ENCODE measurements around the gene TRAP1.

TRAP1 gene

DNA sequence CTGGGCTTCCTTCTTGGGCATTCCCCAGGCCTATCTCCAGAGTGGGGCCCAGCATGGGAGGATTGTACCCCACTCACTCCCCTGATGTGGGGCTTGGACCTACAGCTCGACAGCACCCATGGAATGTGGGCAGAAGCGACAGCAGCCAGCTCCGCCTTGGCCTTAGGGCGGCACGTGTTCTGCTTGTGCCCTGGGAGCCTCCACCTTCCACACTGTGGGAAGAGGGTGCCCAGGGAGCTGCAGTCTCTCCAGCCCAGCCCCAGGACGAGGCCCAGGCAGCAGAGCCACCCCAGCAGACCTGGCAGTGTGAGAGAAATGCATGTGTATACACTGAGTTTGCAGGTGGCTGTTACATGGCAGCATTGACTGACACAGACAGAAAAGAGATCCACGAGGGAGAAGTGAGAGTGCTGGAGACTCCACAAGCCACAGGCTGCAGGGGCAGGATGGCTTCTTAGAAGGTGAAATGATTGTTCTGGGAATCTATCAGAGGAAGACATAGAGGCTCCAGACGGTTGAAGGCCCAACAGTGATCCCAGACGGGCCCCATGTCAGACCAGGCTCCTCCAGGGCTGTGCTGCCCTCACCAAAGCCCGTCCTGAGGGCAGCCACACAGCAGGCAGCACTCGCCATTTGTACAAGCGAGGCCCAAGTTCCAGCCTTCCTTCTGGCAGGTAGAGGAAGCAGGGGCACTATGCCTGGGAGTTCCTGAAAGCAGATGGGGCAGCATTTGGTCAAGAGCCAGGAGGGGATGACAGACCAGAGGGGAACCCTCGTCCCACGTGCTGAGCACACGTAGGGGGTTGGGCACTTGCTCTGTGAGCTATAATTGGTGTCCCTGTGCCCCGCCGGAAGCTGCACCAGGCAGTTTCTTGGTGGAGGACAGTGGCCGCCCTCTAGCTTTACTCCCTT, 65.6 kb downstream of the TRAP1 start:
- no peak for DNase-seq (ENCODE audit: low read depth in 2 of 2)

DNA sequence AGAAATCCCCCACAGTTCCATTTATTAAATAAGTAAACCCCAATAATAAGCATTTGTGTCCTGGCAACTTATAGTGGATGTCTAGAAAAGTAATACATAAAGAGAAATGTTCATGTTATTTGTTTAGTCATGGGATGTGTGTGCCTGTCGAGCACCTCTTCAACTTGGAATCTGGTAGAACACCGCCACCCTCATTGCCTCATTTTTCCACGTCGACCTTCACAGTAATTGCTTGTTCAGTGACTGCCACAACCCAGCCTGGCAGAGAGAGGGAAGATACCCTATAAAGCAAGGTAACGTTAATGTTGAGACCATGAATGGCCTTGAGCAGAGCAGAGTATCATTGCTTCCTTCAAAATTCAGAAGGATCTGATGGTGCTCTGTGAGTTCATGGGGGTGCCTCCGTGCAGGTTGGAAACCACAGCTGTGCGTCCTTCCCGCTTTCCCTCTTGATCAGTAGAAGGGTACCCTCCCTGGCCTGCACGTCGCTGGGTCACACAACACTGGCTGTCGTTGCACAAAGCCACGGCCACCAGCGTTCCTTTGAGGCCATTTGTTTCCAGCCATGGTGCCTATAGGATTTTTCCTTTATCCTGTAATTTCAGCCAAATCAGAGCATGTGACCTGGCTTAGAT, 66.6 kb downstream of the TRAP1 start:
- no peak for DNase-seq (ENCODE audit: low read depth in 2 of 2)

DNA sequence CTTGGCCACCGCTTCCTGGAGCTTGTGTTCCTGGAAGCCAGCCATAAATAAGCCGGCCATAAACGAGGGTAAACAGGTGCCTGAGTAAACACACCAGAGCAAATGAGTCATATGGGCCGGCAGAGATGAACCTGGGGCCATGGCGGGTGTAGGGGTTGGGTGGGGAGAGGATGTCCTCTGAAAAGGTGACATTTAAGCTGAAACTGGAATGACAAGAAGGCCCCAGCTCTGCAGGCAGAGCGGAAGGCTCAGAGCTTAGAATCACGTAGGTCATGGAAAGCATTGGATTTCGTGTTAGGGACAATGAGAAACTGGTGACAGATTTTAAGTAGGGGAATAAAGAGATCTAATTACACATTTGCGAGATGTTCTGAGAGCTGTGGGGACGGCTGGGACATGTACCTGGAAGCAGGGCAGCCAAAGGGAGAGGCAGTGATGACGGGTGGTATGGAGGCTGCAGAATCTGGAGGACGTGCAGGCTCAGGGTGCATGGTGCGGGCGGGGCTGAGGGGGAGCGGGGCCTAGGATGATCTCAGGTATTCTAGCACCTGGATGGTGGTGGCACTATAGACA, 70.9 kb downstream of the TRAP1 start:
- no peak for DNase-seq (ENCODE audit: low read depth in 2 of 2)

DNA sequence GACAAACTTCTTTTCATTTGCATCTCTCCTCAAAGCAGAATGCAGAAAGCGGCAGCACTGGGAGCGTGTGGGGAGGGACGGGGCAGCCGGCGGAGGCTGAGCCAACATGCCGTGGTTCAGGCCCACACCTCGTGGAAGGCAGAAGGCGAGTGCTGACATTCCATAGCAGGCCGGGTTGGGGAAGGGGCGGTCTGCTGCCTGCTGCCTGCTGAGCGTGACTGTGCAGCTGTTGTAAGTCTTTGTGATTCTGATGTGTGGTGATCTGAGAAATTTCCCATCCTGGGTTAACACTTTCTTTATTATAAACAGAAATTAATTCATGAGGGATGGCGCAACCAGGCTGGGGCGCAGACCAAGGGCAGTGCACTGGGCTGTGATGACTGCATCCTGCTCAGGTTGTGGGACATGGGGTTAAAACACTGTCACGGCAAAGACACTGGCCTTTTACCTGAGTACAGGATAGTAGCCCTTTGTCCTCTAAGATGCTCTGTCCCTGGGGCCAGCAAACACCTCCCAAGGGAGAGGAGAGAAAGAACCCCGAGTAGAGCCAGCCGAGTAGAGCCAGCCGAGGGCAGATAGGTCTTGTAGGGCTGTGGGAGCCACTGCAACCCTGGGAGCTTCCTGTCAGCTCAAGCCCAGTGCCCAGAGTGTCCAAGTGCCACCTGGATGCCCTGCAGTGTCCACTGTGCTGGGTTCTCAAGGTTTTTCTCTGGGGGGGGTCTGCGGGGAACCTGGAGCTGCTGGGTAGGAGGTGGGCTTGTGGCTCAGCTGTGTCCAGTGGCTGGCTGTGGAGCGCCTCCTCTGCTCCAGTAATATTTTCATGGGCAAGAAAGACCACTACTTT, 71.6 kb downstream of the TRAP1 start:
- DNase-seq (ENCODE audit: low read depth in 2 of 2) = no peak

DNA sequence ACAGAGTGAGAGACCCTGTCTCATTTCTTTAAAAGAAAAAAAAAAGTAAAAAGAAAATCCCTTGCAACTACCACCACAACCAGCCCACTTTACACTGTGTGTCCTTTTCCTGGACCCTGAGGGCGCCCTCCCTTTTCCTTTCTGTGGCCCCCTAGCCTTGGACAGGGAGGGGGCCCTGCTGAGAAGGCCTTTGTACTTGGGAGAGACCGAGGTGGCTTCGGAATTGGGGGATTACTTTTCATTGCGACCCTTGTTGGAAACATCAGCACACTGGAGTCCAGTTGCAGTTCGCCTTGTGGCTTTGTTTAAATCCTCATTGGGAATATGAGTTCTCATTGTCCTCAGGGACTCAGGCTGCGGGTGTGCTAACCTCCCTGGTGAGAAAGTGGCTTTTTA, 72.2 kb downstream of the TRAP1 start:
- DNase-seq (ENCODE audit: low read depth in 2 of 2) = no peak

DNA sequence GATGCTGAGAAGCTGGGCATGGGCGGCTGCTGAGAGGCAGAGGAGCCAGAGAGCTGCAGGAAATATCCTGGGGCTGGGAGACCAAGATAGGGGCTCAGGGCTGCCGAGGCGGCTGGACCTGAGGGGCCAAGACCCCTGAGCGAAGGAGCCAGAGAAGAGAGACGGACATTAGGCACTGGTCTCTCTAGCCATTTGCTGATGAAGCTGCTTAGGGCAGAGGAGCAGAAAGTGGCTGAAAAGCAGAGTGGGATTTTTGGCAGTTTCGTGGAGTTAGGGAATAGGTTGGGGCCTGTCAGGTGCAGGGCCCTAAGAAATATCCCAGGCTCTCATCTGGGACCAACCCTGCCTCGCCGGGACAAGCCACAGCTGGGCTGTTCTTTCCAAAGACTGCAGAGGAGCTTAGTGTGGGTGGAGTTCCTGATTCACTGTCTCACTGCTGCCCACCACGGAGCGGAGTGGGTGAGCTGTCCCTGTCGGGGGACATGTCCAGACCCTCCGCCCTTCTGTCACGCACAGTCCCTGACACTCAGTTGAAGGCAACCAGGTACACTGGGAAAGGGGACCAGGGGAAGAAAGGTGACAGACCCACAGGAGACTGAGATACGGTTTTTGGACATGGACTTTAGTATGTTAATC, 74.1 kb downstream of the TRAP1 start:
- DNase-seq (ENCODE audit: low read depth in 2 of 2) = no peak

DNA sequence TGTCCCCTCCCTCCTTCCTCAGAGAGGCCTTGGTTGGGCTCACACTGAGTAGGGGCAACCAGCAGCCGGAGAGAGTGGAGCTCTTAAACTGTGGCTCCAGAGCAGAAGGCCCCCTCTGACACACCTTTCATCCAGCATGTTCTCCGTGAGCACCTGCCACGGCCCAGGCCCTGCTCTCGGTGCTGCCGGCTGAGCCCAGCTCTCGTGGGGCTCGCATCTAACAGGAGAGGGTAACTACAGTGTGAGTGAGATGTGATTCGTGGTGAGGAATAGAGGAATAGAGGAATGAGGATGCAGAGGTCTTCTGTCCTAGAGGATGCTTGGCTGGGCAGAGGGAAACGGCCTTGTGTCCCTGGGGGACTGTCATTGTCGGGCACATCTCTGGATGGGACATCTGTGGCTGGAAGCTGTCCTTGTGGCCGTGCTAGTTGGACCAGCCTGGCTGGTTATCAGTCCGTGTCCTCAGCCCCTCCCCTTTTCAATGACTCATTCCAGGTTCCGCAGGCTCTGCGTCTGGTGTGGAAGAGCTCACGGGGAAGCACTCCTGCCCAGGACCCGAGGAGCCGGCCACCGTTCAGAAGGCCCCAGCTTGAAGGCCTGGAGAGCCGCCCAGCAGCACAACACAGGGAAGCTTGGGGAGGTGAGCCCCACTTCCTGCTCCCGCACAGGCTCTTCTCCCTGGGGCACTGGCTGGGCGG, 74.8 kb downstream of the TRAP1 start:
- no peak for DNase-seq (ENCODE audit: low read depth in 2 of 2)

DNA sequence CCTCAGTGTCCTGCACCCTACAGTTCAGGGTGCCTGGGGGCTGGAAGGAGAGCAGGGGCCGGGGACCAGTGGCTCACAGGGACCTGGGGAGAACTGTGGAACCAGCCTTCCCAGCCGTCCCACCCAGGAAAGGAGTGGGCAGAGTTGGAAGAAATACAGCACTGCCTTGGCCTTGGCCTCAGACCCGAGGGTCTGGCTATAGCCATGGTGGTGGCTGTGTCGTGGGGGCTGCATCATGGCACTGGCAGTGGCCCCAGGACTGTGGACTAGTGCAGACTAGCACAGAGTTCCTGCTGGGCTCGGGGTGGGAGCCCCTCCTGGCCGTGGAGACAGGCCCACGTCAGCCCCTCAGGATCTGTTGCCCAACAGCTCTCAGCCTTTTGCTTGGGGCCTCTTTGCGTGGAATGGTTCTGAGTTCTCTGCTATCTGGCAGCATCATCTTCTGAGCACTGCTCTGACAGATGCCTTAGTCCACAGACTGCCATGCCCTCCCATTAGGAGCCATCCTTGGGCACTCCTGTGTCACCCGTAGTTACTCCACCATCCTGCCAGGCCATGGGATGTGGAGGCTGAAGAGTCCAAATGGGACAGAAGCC, 75.4 kb downstream of the TRAP1 start:
- no peak for DNase-seq (ENCODE audit: low read depth in 2 of 2)

DNA sequence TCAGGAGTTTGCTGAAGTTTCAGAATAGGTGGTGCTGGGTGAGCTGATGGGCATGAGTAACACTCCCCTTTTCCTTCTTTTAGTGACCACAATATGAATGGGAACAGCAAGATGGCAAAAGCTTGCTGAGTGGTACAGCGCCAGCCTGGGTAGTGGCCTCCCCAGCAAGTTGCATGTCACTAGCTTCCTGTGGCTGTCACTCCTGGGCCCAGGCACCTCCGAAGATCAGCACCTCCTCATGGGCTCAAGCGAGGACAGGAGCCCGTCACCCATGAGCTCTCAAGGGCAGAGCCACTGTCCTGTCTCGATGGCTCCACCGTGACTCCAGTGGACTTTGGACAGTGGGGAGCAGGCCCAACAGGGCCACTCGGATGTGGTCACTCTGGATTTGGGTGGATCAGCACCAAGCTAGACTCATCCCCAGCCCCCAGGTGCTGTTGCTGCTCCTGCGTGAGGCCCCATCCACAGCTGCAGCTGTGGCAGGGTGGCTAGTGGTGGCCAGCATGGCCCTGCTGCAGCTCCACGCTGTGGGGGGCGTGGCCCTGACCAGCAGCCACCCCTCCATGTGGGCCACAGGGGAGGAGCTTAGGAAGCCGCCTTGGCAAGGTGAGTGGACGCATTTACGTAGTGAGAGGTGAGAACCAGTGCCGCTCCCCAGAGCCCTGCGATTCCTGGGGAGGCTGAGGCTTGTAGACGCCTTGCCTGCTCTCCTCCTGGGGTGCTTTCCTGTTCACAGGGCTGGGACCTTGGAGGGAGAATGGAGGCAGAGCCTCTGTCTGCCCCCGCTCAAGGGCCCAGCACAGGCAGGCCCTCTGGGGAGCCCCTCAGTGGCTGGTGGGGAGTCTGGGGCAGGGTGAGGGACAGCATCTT, 76.5 kb downstream of the TRAP1 start:
- no peak for DNase-seq (ENCODE audit: low read depth in 2 of 2)

DNA sequence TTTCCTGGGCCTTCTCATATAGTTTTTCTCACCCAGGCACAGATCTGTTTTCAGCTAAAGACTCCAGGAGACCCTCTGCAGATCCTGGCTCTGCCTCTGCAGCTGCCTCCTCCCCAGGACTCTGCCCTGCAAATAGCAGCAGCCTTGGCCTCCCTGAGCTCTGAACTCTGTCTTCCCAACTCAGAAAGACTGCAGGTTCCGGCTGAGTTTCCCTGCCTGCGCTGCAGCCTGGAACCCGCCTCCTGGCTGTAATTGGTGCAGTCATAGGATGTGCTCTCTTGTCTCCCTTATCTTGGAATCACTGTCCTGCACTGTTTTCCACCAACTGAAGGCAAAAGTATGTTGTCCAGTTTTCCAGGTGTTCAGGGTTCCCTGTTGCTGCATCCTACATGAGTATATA, 77.1 kb downstream of the TRAP1 start:
- no peak for DNase-seq (ENCODE audit: low read depth in 2 of 2)

DNA sequence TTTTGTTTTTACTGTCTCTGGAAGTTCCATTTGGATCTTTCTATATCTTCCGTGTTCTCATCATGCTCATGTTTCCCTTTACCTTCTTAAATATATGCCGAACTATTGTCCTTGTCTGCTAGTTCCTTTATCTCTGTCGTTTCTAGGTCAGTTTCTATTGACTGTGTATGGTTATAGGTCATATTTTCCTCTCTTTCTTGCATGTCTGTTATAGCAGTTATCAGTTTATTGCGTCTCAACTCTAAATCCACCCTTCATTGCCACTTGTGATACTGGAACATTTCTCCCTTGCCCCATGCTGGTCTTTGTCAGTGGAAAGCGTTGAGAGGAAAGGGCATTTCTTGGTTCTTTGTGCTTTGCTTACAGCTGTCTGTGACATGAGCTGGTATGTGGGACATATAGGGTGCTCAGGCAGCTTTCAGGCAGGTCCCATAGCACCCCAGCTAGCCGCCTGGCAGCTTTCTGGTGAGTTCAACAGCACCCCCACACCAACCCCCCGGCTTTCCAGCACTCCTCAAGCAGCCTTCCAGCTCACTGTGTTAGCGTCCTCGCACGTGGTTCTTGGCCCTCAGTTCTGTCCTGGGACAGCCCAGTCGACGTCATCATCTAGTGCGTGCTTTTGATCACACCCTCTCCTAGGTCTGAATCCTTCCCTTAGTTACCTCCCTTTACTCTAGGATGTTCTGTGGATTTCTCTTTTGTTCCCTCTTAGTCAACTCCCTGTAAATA, 78.2 kb downstream of the TRAP1 start:
- DNase-seq (ENCODE audit: low read depth in 2 of 2) = no peak

DNA sequence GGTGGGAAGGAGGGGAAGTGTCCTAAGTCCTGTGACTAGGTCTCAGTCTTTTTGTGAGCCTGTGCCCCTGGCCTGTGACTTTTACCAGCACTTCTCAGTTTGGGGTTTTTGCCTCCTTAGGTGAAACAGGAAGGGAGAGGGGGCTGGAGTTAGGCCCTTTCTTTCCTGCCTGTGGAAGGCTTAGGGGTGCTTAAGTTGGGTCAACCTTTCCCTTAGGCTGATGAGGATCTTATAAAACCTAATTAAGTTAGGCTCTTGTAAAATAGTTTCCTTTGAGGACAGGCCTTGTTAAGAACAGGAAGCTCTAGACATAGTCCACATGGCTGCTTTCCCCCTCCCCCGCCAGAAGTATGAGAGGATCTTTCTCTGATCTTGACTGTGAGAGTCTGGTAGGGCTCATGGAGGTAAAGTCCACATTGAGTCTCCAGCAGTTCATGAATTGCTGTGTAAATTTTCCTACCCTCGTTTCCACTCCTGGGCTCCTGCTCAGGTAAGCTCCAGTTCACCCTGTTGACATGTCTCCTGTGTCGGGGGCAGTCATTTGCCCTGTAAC, 79.9 kb downstream of the TRAP1 start:
- DNase-seq (ENCODE audit: low read depth in 2 of 2) = no peak

DNA sequence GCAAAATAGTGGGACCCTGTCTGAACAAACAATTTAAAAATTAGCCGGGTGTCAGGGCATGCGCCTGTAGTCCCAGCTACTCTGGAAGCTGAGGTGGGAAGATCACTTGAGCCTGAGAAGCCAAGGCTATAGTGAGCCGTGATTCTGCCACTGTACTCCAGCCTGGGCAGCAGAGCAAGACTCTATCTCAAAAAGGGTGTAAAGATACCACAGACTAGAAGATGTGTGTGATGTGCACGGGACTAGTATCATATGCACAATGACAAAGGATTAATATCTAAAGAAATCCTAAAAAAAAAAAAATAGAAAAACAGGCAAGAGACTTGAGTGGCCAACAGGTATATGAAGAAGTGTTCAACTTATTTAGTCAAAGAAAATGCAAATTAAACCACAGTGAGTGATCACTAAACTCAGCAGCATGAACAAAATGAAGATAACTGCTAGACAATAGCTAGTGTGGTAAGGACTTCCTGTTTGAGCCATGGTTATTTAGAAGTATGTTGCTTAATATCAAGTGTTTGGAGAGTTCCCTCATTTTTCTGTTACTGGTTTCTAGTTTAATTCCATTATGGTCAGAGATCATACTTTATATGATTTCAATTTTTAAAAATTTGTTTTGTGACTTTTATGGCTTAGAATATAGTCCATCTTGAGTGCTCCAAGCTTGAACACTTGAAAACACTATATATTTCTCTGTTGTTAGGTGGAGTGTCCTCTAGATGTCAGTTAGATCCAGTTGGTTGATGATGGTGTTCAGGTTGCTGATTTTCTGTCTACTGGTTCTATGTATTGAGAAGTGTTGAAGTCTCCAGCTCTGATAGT, 91.2 kb downstream of the TRAP1 start:
- no peak for DNase-seq (ENCODE audit: low read depth in 2 of 2)

DNA sequence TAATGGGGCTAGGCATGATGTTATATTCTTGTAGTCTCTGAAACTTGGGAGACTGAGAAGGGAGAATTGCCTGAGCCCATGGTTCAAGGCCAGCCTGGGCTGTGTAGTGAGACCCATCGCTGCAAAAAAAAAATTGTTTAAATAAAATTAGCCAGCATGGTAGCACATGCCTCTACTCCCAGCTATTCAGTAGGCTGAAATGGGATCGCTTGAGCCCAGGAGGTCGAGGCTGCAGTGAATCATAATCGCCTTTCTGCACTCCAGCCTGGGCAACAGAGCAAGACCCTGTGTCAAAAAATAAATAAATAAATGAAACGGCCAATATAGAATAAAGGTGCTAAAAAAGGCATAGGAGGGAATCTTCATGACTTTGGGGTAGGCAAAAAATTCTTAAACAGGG, 92.0 kb downstream of the TRAP1 start:
- DNase-seq (ENCODE audit: low read depth in 2 of 2) = no peak

DNA sequence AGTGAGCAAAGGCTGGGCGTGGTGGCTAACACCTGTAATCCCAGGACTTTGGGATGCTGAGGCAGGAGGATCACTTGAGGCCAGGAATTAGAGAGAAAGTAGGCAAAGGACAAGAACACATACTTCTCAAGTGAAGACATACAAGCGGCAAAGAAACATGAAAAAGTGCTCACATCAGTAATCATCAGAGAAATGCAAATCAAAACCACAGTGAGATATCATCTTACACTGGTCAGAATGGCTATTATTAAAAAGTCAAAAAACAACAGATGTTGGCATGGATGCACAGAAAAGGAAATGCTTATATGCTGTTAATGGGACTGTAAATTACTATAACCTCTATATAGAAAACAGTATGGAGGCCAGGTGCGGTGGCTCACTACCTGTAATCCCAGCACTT, 93.7 kb downstream of the TRAP1 start:
- no peak for DNase-seq (ENCODE audit: low read depth in 2 of 2)

DNA sequence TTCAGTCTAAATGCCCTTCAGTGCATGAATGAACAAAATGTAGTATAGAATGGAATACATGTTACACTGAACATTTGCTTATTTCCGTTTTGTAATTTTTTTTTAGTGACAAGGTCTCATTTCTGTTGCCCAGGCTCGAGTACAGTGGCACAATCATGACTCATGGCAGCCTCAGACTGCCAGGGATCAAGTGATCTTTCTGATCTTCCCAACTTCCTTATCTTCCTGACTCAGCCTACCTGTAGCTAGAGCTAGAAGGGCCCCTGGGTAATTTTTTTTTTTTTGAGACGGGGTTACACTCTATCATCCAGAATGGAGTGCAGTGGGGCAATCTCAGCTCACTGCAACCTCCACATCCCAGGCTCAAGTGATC, 98.6 kb downstream of the TRAP1 start:
- DNase-seq (ENCODE audit: low read depth in 2 of 2) = no peak

DNA sequence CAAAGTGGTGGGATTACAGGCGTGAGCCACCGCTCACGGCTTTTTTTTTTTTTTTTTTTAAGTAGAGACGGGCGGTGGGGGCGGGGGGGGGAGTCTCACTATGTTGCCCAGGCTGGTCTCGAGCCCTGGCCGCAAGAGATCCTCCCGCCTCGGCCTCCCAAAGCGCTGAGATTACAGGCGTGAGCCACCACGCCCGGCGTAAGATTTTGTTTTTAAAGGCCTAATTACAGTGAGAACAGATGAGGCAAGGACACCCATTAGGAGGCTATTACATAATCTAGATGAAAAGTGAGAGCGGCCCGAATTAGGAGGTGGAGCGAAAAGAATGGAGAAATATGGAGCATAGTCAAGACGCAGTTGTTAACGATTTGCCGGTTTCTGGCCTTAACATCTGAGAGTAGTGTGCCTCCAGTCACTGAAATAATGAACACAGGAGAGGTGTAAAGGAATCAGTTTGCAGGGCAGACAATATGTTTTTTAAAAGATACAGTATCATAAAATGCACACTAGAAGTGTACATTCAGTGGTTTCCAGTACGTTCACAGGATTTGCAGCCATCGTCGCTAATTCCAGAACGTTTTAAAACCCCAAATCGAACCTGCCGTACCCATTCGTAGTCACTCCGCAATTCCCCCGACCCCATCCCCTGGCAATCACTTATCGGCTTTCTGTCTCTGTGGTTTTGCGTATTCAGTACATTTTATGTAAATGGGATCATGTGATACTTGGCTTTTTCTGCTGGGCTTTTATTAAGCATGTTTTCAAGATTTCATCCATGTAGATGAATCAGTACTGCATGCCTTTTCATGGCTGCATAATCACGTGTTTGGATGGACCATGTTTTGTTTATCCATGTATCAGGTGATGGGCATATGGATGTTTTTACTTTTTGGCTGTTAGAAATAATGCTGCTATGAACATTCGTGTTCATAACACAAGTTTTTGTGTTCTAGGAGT, 104.5 kb downstream of the TRAP1 start:
- DNase-seq (ENCODE audit: low read depth in 2 of 2) = no peak

All from stimulated activated CD8-positive, alpha-beta memory T cell treated with anti-CD3 and anti-CD28 coated beads, Interleukin-7, amount 100 ng/mL, for 1 hour (primary cell).